UCSD-AML1 (cell line): ENCODE measurements around the gene ACTN2.

Experiments used
- DNase-seq: peaks from one replicate; lab custom pipeline; 2025; ENCODE audit not compliant: unreplicated experiment; lab: John Stamatoyannopoulos, UW

ACTN2 gene

GRCh38 chr1:236812334-236813030 lies 126.2 kb downstream of the ACTN2 start:
- no peak for DNase-seq
